Measurements from ENCODE around the gene USP53. TPM values are rescaled to one million over a fixed set of nuclear protein-coding genes. Genes with fewer than 3 reads are reported as not detected.

Gene USP53
- total and polyA plus RNA-seq, 9 of the 15 experiments (the other 6 are each of a cell fraction or from before 2014, with no cell fraction given), result 2.9 to 9.6 (median 8.3) TPM

- no peaks in the 10 kb centered on the region for H3K4me1 ChIP-seq (replicated peaks in 1 of 2; ENCODE audit: control insufficient read depth in 2 of 2, insufficient read depth in 2 of 2, low read length in 2 of 2)
- BruUV-seq (replicated peaks), result no TSS peak
- no peaks in the 10 kb centered on the region for H3K79me2 ChIP-seq (ENCODE audit: control insufficient read depth, insufficient read depth, low read length)
- ATAC-seq (no peak), DNase-seq (ENCODE audit: extremely low read depth in 1 of 4, low spot score in 3 of 4) (no peak), FAIRE-seq (no peak)
- intact Hi-C loops (cut with micrococcal nuclease) (no loop called here), in situ Hi-C loops (cut with MboI) (no loop called here)
- ChIA-PET CTCF (ENCODE audit: low intra/inter-chr PET ratio) (no interaction called here), POLR2A (no interaction called here)
- no peaks in the 10 kb centered on the region for H3K9me1 ChIP-seq (ENCODE audit: control insufficient read depth, insufficient read depth, low read length)
- peak overlapping the region; percentile 58; the same call in 1 of the 2 replicates for H3K4me2 ChIP-seq (ENCODE audit: insufficient read depth, low read length)
- no peaks in the 10 kb centered on the region for H3K36me3 ChIP-seq (ENCODE audit: control insufficient read depth, insufficient read depth, low read length)
- no peak overlapping the region for H3K9ac ChIP-seq (ENCODE audit: insufficient read depth in 1 of 2, low read depth in 2 of 2, low read length in 2 of 2)
- H3K27ac ChIP-seq (ENCODE audit: extremely low read depth, low read depth, low read length), result no peak overlapping the region
- no peaks in the 10 kb centered on the region for H4K20me1 ChIP-seq (replicated peaks; ENCODE audit: control insufficient read depth, insufficient read depth, low read length)
- no peaks in the 10 kb centered on the region for H3K27me3 ChIP-seq (ENCODE audit: control insufficient read depth in 2 of 2, insufficient read depth in 2 of 2, low read length in 2 of 2)
- peak overlapping the region; percentile 88 for H2AFZ ChIP-seq (ENCODE audit: low read depth, low read length)
- no peak overlapping the region for H3K4me3 ChIP-seq
- WGBS (ENCODE audit: insufficient coverage, low coverage, missing lambda C conversion rate), result 14% methylated on average over 9 of the region's 11 CpGs
- no peaks in the 10 kb centered on the region for H3K9me3 ChIP-seq (replicated peaks; ENCODE audit: control insufficient read depth, insufficient read depth, low read depth, low read length)
- TF ChIP-seq CHCHD3 (CRISPR knock-in tag; IDR thresholded peaks at IDR 0.05) (no peak), SREBF2 (CRISPR knock-in tag; IDR thresholded peaks at IDR 0.05) (no peak), HOXB6 (CRISPR knock-in tag; IDR thresholded peaks at IDR 0.05; ENCODE audit: borderline replicate concordance) (no peak), GABPA (tag; conservative IDR thresholded peaks at IDR 0.05; ENCODE audit: low read depth) (0 out of 2 replicates have a peak, but pooled peaks have one; percentile 12), EHMT2 (IDR thresholded peaks at IDR 0.05) (peak; percentile 75; the same call in 1 of the 2 replicates), ZNF518B (CRISPR knock-in tag; IDR thresholded peaks at IDR 0.05) (no peak), HINFP (tag; conservative IDR thresholded peaks at IDR 0.05; ENCODE audit: low read depth) (no peak), PPARD (CRISPR knock-in tag; IDR thresholded peaks at IDR 0.05) (no peak), MXI1 (IDR thresholded peaks at IDR 0.05; ENCODE audit: low read depth, low read length) (no peak), ZNF134 (CRISPR knock-in tag; conservative IDR thresholded peaks at IDR 0.05) (no peak), CAMTA2 (CRISPR knock-in tag; conservative IDR thresholded peaks at IDR 0.05) (no peak), TSHZ1 (CRISPR knock-in tag; IDR thresholded peaks at IDR 0.05) (no peak), DIDO1 (tag; IDR thresholded peaks at IDR 0.05; ENCODE audit: low read depth) (no peak), CBFA2T2 (conservative IDR thresholded peaks at IDR 0.05) (no peak), ZNF589 (CRISPR knock-in tag; IDR thresholded peaks at IDR 0.05; ENCODE audit: low read depth) (no peak), ZNF780A (CRISPR knock-in tag; IDR thresholded peaks at IDR 0.05) (no peak), ARNT (IDR thresholded peaks at IDR 0.05) (no peak)
Observed at GRCh38 chr4:119197772-119198212, 14.7 kb upstream of the USP53 start.
